GM19238 (cell line): Measurements from ENCODE around the gene GNG4.
"Not testable (repeated sequence)": the region's sequence is repeated elsewhere in the genome, so short reads cannot be mapped to it uniquely, and the experiment has no call there.

Experiments
- DNase-seq: peaks from one replicate; pipeline ENCODE4 v3.0.0; 2011; ENCODE audit warnings: low spot score; ENCODE audit not compliant: insufficient read length

GNG4 gene

GRCh38 chr1:235545292-235545930 lies 104.2 kb downstream of the GNG4 start:
- DNase-seq: no peak

GRCh38 chr1:235542845-235543244 lies 106.7 kb downstream of the GNG4 start:
- DNase-seq: not testable (repeated sequence)

GRCh38 chr1:235533476-235534168 lies 116.0 kb downstream of the GNG4 start:
- DNase-seq: no peak

- DNase-seq: no peak
These were observed 117.2 kb downstream of the GNG4 start for GRCh38 chr1:235532360-235532759.

GRCh38 chr1:235527196-235527814 lies 122.3 kb downstream of the GNG4 start:
- DNase-seq: no peak

- no peak for DNase-seq
These were observed 124.3 kb downstream of the GNG4 start for GRCh38 chr1:235525314-235525713.

GRCh38 chr1:235516862-235517446 lies 132.6 kb downstream of the GNG4 start:
- DNase-seq: no peak

- DNase-seq: no peak
These were observed 133.6 kb downstream of the GNG4 start for GRCh38 chr1:235515844-235516512.

GRCh38 chr1:235513495-235514366 lies 135.9 kb downstream of the GNG4 start:
- DNase-seq: no peak

- no peak for DNase-seq
These were observed 137.9 kb downstream of the GNG4 start for GRCh38 chr1:235511470-235512240.

GRCh38 chr1:235510823-235511222 lies 138.8 kb downstream of the GNG4 start:
- no peak for DNase-seq

- DNase-seq: no peak
These were observed 142.0 kb downstream of the GNG4 start for GRCh38 chr1:235507623-235508022.

GRCh38 chr1:235504494-235505222 lies 144.9 kb downstream of the GNG4 start:
- DNase-seq: peak; percentile 86

- DNase-seq: no peak
These were observed 145.5 kb downstream of the GNG4 start, which contains the start of gene B3GALNT2 for GRCh38 chr1:235504122-235504493. Gene B3GALNT2 (minus strand): TSS chr1:235504452. CDS start chr1:235504252, 200 bp downstream.

GRCh38 chr1:235503403-235504121 lies 146.0 kb downstream of the GNG4 start:
- DNase-seq: peak; percentile 27

GRCh38 chr1:235502601-235503402 lies 146.8 kb downstream of the GNG4 start:
- no peak for DNase-seq

- DNase-seq: no peak
These were observed 148.5 kb downstream of the GNG4 start for GRCh38 chr1:235500971-235501540.
